GM12878 (cell line): ENCODE results near the gene COL20A1. TPM values are rescaled to one million over a fixed set of nuclear protein-coding genes. Genes with fewer than 3 reads are reported as not detected.

Experiments used
- ATAC-seq: fragments of 200-7000 bp; cut with Tn5 transposase; 3 replicates; pipeline ENCODE4 v1.9.1; 2020; ENCODE audit warnings: mild to moderate bottlenecking, moderate library complexity
- BruUV-seq: library from RNA; stranded (reverse); fragments of 400-500 nt; replicated peaks from 2 replicates; lab custom pipeline; 2021; lab: Mats Ljungman, UMichigan
- CTCF ChIA-PET: fragments of 300-600 bp; sonication (Branson Sonifier 250); formaldehyde crosslinking; extraction: SDS; loops from one replicate; lab custom pipeline; 2021; ENCODE audit warnings: inconsistent platforms; lab: Yijun Ruan, JAX
- POLR2A ChIA-PET: fragments of 350-600 bp; formaldehyde crosslinking; extraction: SDS; loops from one replicate; lab custom pipeline; 2021; ENCODE audit warnings: inconsistent platforms; lab: Charles Lee
- RAD21 ChIA-PET: fragments of 300-600 bp; sonication (Branson Sonifier 250); formaldehyde crosslinking; loops from one replicate; lab custom pipeline; 2023; ENCODE audit warnings: antibody characterized with exemption; ENCODE audit not compliant: unreplicated experiment; lab: Charles Lee
- SMC1A ChIA-PET: fragments of 300-600 bp; sonication (Branson Sonifier 250); formaldehyde crosslinking; loops from one replicate; lab custom pipeline; 2023; ENCODE audit not compliant: unreplicated experiment, uncharacterized antibody; lab: Charles Lee
- DNase-seq: peaks from one replicate; pipeline ENCODE4 v3.0.0-alpha.2; 2011; ENCODE audit warnings: low read depth, low spot score
- FAIRE-seq: peaks from 3 replicates; lab custom pipeline; 2011; peaks lifted over from hg19 to GRCh38; lab: Jason Lieb, UNC
- H2AFZ ChIP-seq: 2 replicates; pipeline ENCODE4 v1.6.0; 2011; ENCODE audit warnings: low read depth, low read length, control low read depth; ENCODE audit not compliant: control insufficient read depth
- H3K27ac ChIP-seq: 2 replicates; pipeline ENCODE4 v1.5.1; 2011; ENCODE audit warnings: control low read depth; ENCODE audit not compliant: control insufficient read depth, insufficient read depth
- H3K27me3 ChIP-seq, 2 experiments: replicated peaks in 1 of 2; 2 replicates each; pipeline versions ENCODE4 v1.6.0 to v1.6.1; 2011; ENCODE audit warnings: low read length in 1 of 2; ENCODE audit not compliant: control insufficient read depth in 2 of 2, insufficient read depth in 2 of 2
- H3K36me3 ChIP-seq, 2 experiments: 2 replicates each; pipeline ENCODE4 v1.5.1; 2011; ENCODE audit warnings: low read length in 1 of 2; ENCODE audit not compliant: control insufficient read depth in 2 of 2, insufficient read depth in 2 of 2
- H3K4me1 ChIP-seq: 2 replicates; pipeline ENCODE4 v1.6.1; 2011; ENCODE audit warnings: mild to moderate bottlenecking, low read length, moderate library complexity, mixed read lengths; ENCODE audit not compliant: control insufficient read depth, insufficient read depth
- H3K4me2 ChIP-seq: 2 replicates; pipeline ENCODE4 v1.6.0; 2011; ENCODE audit warnings: control low read depth; ENCODE audit not compliant: control insufficient read depth, insufficient read depth
- H3K4me3 ChIP-seq: fragments of 200-600 bp; sonication (generic); 2 replicates; pipeline ENCODE4 v1.5.1; 2016
- H3K79me2 ChIP-seq: 2 replicates; pipeline ENCODE4 v1.6.0; 2011; ENCODE audit warnings: low read length; ENCODE audit not compliant: control insufficient read depth, insufficient read depth
- H3K9ac ChIP-seq: 2 replicates; pipeline ENCODE4 v1.8.0; 2011; ENCODE audit warnings: low read length, control low read depth, mixed read lengths; ENCODE audit not compliant: control insufficient read depth, insufficient read depth
- H3K9me3 ChIP-seq: replicated peaks from 3 replicates; pipeline ENCODE4 v1.5.1; 2011; ENCODE audit warnings: mild to moderate bottlenecking, low read length; ENCODE audit not compliant: control insufficient read depth, insufficient read depth
- H4K20me1 ChIP-seq: 2 replicates; pipeline ENCODE4 v1.6.0; 2011; ENCODE audit not compliant: control insufficient read depth, insufficient read depth
- KDM1A ChIP-seq: fragments of 200-600 bp; sonication (generic); IDR thresholded peaks from 2 replicates; pipeline ENCODE4 v1.6.1; 2016; ENCODE audit warnings: borderline replicate concordance
- MXI1 ChIP-seq: fragments of 150-350 bp; IDR thresholded peaks from 2 replicates; pipeline ENCODE4 v1.6.1; 2011; ENCODE audit warnings: low read depth, mild to moderate bottlenecking, inconsistent platforms, low read length, improper control_type of control experiment
- PML ChIP-seq: IDR thresholded peaks from 2 replicates; pipeline ENCODE4 v1.6.1; 2012; ENCODE audit warnings: low read length, inconsistent platforms
- SMAD1 ChIP-seq: fragments of 450-650 bp; IDR thresholded peaks from 2 replicates; pipeline ENCODE4 v1.6.1; 2018; ENCODE audit warnings: mild to moderate bottlenecking, low read depth; ENCODE audit not compliant: partially characterized antibody
- WGBS: methylation state at CpG from one replicate; pipeline ENCODE4 v1.1.6; 2016; ENCODE audit warnings: low lambda C conversion rate; ENCODE audit not compliant: insufficient replicate concordance, insufficient coverage; ENCODE audit errors: missing lambda C conversion rate; 5-methylcytosine and 5-hydroxymethylcytosine counted together
- in situ Hi-C: fragments of 300-500 bp; cut with MboI; formaldehyde crosslinking; loops from 9 replicates; pipeline ENCODE4 v1.14.3; 2018; ENCODE audit warnings: mixed read lengths
- intact Hi-C: fragments of 100-400 bp; cut with micrococcal nuclease; formaldehyde crosslinking; loops from one replicate; pipeline ENCODE4 v1.14.2; 2022; ENCODE audit not compliant: unreplicated experiment
- polyA plus RNA-seq, 11 experiments: library from polyadenylated mRNA; depleted of rRNA in 4 of 11; unstranded in 6 of 11; stranded (reverse) in 5 of 11; fragments of >200 nt; fragmentation: Nextera tagmentation in 4 of 11; fragmentation: Illumina TruSeq in 1 of 11; extraction: Ambion mirVana in 4 of 11; extraction: Trizol in 1 of 11; gene quantifications; 1 replicate in 1 of 11; 2 replicates in 10 of 11; pipeline versions ENCODE4 v1.2.1 to v1.2.3, GENCODE V29; 2011 to 2016; ENCODE audit warnings: inconsistent platforms in 2 of 11, missing spikeins in 2 of 11, low read depth in 1 of 11
- total RNA-seq, 4 experiments: library from RNA; depleted of rRNA in 3 of 4; stranded (reverse); fragments of >200 nt in 3 of 4; fragmentation: Illumina TruSeq in 1 of 4; extraction: Trizol in 1 of 4; gene quantifications; 2 replicates each; pipeline versions ENCODE4 v1.2.1 to v1.2.3, GENCODE V29; 2013 to 2021
- TF ChIP-seq, protein P1 (sequence below): fragments of 450-650 bp; formaldehyde crosslinking; IDR thresholded peaks from 2 replicates; pipeline ENCODE4 v1.4.0; 2022; ENCODE audit warnings: mild to moderate bottlenecking, moderate library complexity
- TF ChIP-seq, protein P2 (sequence below): IDR thresholded peaks from 2 replicates; pipeline ENCODE4 v1.6.1; 2011; ENCODE audit warnings: low read depth, low read length, improper control_type of control experiment, borderline replicate concordance
- TF ChIP-seq, protein P3 (sequence below): fragments of 450-650 bp; IDR thresholded peaks from 2 replicates; pipeline ENCODE4 v1.6.1; 2018; ENCODE audit warnings: mild to moderate bottlenecking, low read depth, moderate library complexity; ENCODE audit not compliant: partially characterized antibody
- TF ChIP-seq, protein P4 (sequence below): fragments of 450-650 bp; IDR thresholded peaks from 2 replicates; pipeline ENCODE4 v1.6.1; 2017; ENCODE audit warnings: mild to moderate bottlenecking, moderate library complexity
- TF ChIP-seq, protein P5 (sequence below): fragments of 450-650 bp; IDR thresholded peaks from 2 replicates; pipeline ENCODE4 v1.6.1; 2017; ENCODE audit warnings: borderline replicate concordance

COL20A1 gene
- total and polyA plus RNA-seq, 10 of the 15 experiments (the other 5 are each of a cell fraction or from before 2014, with no cell fraction given), result not detected

DNA sequence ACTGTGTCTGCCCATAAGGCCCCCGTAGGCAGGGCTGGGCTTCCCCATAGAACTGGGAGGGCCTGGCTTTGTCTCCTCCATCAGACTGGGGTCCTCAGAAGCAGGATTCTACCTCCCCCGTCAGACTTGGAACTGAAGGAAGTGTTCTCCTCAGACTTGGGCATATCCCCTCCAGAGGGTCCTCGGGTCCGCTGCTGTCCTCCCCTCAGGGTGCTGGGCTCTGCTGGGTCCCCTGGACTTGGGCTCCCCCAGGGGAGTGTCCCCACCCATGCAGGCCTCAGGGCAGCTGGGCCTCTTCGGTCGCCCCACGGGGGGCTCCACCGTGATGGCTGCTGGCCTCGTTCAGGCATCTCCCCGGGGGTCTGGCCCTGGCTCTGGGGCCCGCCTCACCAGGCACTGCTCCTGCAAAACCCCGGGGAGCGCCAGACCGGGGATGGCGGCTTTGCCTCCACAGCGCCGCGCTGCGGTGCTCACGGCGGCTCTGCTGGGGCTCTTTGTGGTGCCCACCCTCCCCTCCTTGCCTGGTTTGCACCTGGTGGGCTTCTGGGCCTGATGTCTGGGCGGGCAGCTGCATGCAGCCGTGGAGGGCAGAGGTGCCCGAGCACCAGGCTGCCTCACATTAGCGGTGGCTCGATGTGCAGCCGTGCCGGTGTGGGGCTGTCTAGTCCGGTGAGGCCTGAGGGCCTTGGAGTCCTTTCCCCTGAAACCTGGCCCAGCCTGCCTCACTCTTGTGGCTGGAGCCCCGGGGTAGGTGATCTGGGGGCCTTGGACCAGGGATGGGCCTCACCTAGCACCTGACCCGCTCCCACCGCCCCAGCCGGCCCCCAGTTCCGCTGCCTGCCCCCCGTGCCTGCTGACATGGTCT is 13.9 kb downstream of the COL20A1 start:
- H2AFZ ChIP-seq, result no peak overlapping the region
- no TSS peak for BruUV-seq
- in situ Hi-C loops, result no loop called here
- H4K20me1 ChIP-seq, result no peaks in the 10 kb centered on the region
- POLR2A ChIA-PET, result no interaction called here
- RAD21 ChIA-PET, result no interaction called here
- no peak overlapping the region for H3K27ac ChIP-seq
- no peak overlapping the region for H3K4me3 ChIP-seq
- no peaks in the 10 kb centered on the region for H3K79me2 ChIP-seq
- WGBS, result 50% methylated on average over 34 of the region's 35 CpGs
- no peak overlapping the region for H3K4me2 ChIP-seq
- SMC1A ChIA-PET, result no interaction called here
- ATAC-seq (no peak), DNase-seq (no peak), FAIRE-seq (no peak)
- H3K9ac ChIP-seq, result no peak overlapping the region
- H3K36me3 ChIP-seq, result no peaks in the 10 kb centered on the region
- H3K9me3 ChIP-seq, result no peaks in the 10 kb centered on the region
- no peaks in the 10 kb centered on the region for H3K27me3 ChIP-seq
- intact Hi-C loops, result no loop called here
- no peaks in the 10 kb centered on the region for H3K4me1 ChIP-seq
- CTCF ChIA-PET, result interaction anchor here (1.5 kb wide), 1 partner anchor 75 kb away, joined by 7 read pairs; no protein-coding TSS in a partner anchor
- TF ChIP-seq PML, result no peak
- TF ChIP-seq, protein P1, sequence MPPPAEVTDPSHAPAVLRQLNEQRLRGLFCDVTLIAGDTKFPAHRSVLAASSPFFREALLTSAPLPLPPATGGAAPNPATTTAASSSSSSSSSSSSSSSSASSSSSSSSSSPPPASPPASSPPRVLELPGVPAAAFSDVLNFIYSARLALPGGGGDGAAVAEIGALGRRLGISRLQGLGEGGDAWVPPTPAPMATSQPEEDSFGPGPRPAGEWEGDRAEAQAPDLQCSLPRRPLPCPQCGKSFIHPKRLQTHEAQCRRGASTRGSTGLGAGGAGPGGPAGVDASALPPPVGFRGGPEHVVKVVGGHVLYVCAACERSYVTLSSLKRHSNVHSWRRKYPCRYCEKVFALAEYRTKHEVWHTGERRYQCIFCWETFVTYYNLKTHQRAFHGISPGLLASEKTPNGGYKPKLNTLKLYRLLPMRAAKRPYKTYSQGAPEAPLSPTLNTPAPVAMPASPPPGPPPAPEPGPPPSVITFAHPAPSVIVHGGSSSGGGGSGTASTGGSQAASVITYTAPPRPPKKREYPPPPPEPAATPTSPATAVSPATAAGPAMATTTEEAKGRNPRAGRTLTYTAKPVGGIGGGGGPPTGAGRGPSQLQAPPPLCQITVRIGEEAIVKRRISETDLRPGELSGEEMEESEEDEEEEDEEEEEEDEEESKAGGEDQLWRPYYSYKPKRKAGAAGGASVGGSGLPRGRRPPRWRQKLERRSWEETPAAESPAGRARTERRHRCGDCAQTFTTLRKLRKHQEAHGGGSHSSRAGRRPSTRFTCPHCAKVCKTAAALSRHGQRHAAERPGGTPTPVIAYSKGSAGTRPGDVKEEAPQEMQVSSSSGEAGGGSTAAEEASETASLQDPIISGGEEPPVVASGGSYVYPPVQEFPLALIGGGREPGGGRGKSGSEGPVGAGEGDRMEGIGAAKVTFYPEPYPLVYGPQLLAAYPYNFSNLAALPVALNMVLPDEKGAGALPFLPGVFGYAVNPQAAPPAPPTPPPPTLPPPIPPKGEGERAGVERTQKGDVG, result no peak
- TF ChIP-seq, protein P2, sequence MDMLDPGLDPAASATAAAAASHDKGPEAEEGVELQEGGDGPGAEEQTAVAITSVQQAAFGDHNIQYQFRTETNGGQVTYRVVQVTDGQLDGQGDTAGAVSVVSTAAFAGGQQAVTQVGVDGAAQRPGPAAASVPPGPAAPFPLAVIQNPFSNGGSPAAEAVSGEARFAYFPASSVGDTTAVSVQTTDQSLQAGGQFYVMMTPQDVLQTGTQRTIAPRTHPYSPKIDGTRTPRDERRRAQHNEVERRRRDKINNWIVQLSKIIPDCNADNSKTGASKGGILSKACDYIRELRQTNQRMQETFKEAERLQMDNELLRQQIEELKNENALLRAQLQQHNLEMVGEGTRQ, result no peak
- no peak for TF ChIP-seq KDM1A
- TF ChIP-seq MXI1, result no peak
- TF ChIP-seq SMAD1, result no peak
- TF ChIP-seq, protein P3, sequence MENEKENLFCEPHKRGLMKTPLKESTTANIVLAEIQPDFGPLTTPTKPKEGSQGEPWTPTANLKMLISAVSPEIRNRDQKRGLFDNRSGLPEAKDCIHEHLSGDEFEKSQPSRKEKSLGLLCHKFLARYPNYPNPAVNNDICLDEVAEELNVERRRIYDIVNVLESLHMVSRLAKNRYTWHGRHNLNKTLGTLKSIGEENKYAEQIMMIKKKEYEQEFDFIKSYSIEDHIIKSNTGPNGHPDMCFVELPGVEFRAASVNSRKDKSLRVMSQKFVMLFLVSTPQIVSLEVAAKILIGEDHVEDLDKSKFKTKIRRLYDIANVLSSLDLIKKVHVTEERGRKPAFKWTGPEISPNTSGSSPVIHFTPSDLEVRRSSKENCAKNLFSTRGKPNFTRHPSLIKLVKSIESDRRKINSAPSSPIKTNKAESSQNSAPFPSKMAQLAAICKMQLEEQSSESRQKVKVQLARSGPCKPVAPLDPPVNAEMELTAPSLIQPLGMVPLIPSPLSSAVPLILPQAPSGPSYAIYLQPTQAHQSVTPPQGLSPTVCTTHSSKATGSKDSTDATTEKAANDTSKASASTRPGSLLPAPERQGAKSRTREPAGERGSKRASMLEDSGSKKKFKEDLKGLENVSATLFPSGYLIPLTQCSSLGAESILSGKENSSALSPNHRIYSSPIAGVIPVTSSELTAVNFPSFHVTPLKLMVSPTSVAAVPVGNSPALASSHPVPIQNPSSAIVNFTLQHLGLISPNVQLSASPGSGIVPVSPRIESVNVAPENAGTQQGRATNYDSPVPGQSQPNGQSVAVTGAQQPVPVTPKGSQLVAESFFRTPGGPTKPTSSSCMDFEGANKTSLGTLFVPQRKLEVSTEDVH, result no peak
- TF ChIP-seq, protein P4, sequence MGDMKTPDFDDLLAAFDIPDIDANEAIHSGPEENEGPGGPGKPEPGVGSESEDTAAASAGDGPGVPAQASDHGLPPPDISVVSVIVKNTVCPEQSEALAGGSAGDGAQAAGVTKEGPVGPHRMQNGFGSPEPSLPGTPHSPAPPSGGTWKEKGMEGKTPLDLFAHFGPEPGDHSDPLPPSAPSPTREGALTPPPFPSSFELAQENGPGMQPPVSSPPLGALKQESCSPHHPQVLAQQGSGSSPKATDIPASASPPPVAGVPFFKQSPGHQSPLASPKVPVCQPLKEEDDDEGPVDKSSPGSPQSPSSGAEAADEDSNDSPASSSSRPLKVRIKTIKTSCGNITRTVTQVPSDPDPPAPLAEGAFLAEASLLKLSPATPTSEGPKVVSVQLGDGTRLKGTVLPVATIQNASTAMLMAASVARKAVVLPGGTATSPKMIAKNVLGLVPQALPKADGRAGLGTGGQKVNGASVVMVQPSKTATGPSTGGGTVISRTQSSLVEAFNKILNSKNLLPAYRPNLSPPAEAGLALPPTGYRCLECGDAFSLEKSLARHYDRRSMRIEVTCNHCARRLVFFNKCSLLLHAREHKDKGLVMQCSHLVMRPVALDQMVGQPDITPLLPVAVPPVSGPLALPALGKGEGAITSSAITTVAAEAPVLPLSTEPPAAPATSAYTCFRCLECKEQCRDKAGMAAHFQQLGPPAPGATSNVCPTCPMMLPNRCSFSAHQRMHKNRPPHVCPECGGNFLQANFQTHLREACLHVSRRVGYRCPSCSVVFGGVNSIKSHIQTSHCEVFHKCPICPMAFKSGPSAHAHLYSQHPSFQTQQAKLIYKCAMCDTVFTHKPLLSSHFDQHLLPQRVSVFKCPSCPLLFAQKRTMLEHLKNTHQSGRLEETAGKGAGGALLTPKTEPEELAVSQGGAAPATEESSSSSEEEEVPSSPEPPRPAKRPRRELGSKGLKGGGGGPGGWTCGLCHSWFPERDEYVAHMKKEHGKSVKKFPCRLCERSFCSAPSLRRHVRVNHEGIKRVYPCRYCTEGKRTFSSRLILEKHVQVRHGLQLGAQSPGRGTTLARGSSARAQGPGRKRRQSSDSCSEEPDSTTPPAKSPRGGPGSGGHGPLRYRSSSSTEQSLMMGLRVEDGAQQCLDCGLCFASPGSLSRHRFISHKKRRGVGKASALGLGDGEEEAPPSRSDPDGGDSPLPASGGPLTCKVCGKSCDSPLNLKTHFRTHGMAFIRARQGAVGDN, result no peak
- TF ChIP-seq, protein P5, sequence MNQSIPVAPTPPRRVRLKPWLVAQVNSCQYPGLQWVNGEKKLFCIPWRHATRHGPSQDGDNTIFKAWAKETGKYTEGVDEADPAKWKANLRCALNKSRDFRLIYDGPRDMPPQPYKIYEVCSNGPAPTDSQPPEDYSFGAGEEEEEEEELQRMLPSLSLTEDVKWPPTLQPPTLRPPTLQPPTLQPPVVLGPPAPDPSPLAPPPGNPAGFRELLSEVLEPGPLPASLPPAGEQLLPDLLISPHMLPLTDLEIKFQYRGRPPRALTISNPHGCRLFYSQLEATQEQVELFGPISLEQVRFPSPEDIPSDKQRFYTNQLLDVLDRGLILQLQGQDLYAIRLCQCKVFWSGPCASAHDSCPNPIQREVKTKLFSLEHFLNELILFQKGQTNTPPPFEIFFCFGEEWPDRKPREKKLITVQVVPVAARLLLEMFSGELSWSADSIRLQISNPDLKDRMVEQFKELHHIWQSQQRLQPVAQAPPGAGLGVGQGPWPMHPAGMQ, result no peak
